K562 (cell line): ENCODE results near the gene MVD. TPM values are rescaled to one million over a fixed set of nuclear protein-coding genes. Genes with fewer than 3 reads are reported as not detected.

Source experiments
- ATAC-seq: fragments of 200-7000 bp; cut with Tn5 transposase; 3 replicates; pipeline ENCODE4 v1.9.1; 2020; ENCODE audit warnings: moderate library complexity
- BruUV-seq: library from RNA; stranded (reverse); fragments of 400-500 nt; replicated peaks from 2 replicates; lab custom pipeline; 2021; lab: Mats Ljungman, UMichigan
- CTCF ChIA-PET: fragments of 300-600 bp; formaldehyde crosslinking; extraction: SDS; loops from one replicate; lab custom pipeline; 2021; ENCODE audit warnings: low intra/inter-chr PET ratio; lab: Yijun Ruan, JAX
- POLR2A ChIA-PET: fragments of 300-600, 350-650 bp; sonication (Branson Sonifier 250); formaldehyde crosslinking; extraction: SDS; loops from one replicate; lab custom pipeline; 2021; ENCODE audit warnings: antibody characterized with exemption, inconsistent platforms; lab: Yijun Ruan, JAX
- DNase-seq, 4 experiments: peaks; one replicate each; pipeline versions ENCODE4 v3.0.0 to v3.0.0-alpha.2; 2011 to 2018; ENCODE audit warnings: low spot score in 3 of 4, mixed read lengths in 3 of 4; ENCODE audit errors: extremely low read depth in 1 of 4
- FAIRE-seq: peaks from 2 replicates; lab custom pipeline; 2011; peaks lifted over from hg19 to GRCh38; lab: Jason Lieb, UNC
- H2AFZ ChIP-seq: 2 replicates; pipeline ENCODE4 v1.6.0; 2011; ENCODE audit warnings: low read depth, low read length, control low read depth, inconsistent platforms
- H3K27ac ChIP-seq: fragments of 200-600 bp; 3 replicates; pipeline ENCODE4 v1.8.0; 2011; ENCODE audit warnings: low read depth, mild to moderate bottlenecking, control low read depth, inconsistent platforms, low read length, moderate library complexity, mixed read lengths; ENCODE audit errors: extremely low read depth
- H3K27me3 ChIP-seq, 2 experiments: fragments of 300-600 bp in 1 of 2; 2 replicates in 1 of 2; 3 replicates in 1 of 2; pipeline versions ENCODE4 v1.6.0 to v1.8.0; 2011; ENCODE audit warnings: inconsistent platforms in 2 of 2, low read length in 2 of 2, mild to moderate bottlenecking in 1 of 2, mixed read lengths in 1 of 2, moderate library complexity in 1 of 2; ENCODE audit not compliant: control insufficient read depth in 2 of 2, insufficient read depth in 2 of 2
- H3K36me3 ChIP-seq: fragments of 300-600 bp; 3 replicates; pipeline ENCODE4 v1.8.0; 2011; ENCODE audit warnings: mild to moderate bottlenecking, low read length, inconsistent platforms; ENCODE audit not compliant: control insufficient read depth, insufficient read depth
- H3K4me1 ChIP-seq, 2 experiments: fragments of 200-600 bp in 1 of 2; replicated peaks in 1 of 2; 2 replicates in 1 of 2; 3 replicates in 1 of 2; pipeline versions ENCODE4 v1.5.1 to v1.8.0; 2011; ENCODE audit warnings: inconsistent platforms in 2 of 2, low read length in 2 of 2, mild to moderate bottlenecking in 1 of 2, mixed read lengths in 1 of 2, moderate library complexity in 1 of 2; ENCODE audit not compliant: control insufficient read depth in 2 of 2, insufficient read depth in 2 of 2
- H3K4me2 ChIP-seq: 2 replicates; pipeline ENCODE4 v1.6.1; 2011; ENCODE audit warnings: low read length, control low read depth, inconsistent platforms, mixed read lengths; ENCODE audit not compliant: insufficient read depth
- H3K4me3 ChIP-seq: fragments of 200-600 bp; sonication (generic), shearing (Covaris generic); 2 replicates; pipeline ENCODE4 v1.5.1; 2016; ENCODE audit warnings: control low read depth, inconsistent platforms
- H3K79me2 ChIP-seq: fragments of 200-600 bp; 3 replicates; pipeline ENCODE4 v1.8.0; 2011; ENCODE audit warnings: low read length, inconsistent platforms; ENCODE audit not compliant: control insufficient read depth, insufficient read depth
- H3K9ac ChIP-seq, 2 experiments: 2 replicates each; pipeline versions ENCODE4 v1.6.0 to v1.6.1; 2011; ENCODE audit warnings: low read depth in 2 of 2, low read length in 2 of 2, control low read depth in 1 of 2, inconsistent platforms in 1 of 2, mild to moderate bottlenecking in 1 of 2, mixed read lengths in 1 of 2; ENCODE audit not compliant: insufficient read depth in 1 of 2
- H3K9me1 ChIP-seq: one replicate; pipeline ENCODE4 v1.6.0; 2011; ENCODE audit warnings: inconsistent platforms, mild to moderate bottlenecking, low read length, moderate library complexity; ENCODE audit not compliant: control insufficient read depth, insufficient read depth
- H3K9me3 ChIP-seq: replicated peaks from 2 replicates; pipeline ENCODE4 v1.5.1; 2011; ENCODE audit warnings: low read depth, low read length, inconsistent platforms; ENCODE audit not compliant: control insufficient read depth, insufficient read depth
- H4K20me1 ChIP-seq: replicated peaks from 2 replicates; pipeline ENCODE4 v1.6.1; 2011; ENCODE audit warnings: low read length, inconsistent platforms, mixed read lengths; ENCODE audit not compliant: control insufficient read depth, insufficient read depth
- ADNP ChIP-seq: fragments of 200-800 bp; sonication (Bioruptor generic); IDR thresholded peaks from 2 replicates; pipeline ENCODE4 v1.6.1; 2016; ENCODE audit warnings: missing genetic modification characterization, missing compliant biosample characterization
- CBFB ChIP-seq: sonication (generic); formaldehyde crosslinking; IDR thresholded peaks from 2 replicates; pipeline ENCODE4 v1.4.0; 2020; ENCODE audit warnings: mild to moderate bottlenecking, missing genetic modification reagents
- ELF1 ChIP-seq: fragments of 200-800 bp; sonication (Bioruptor generic); IDR thresholded peaks from 2 replicates; pipeline ENCODE4 v1.6.1; 2016; ENCODE audit warnings: missing genetic modification characterization, missing compliant biosample characterization
- NFRKB ChIP-seq: fragments of 450-650 bp; IDR thresholded peaks from 2 replicates; pipeline ENCODE4 v1.6.1; 2016; ENCODE audit warnings: low read depth
- RHOXF2B ChIP-seq: fragments of 250-450 bp; sonication (Bioruptor Pico); conservative IDR thresholded peaks from 2 replicates; pipeline ENCODE4 v1.5.1; 2021
- RUNX1 ChIP-seq: sonication (generic); IDR thresholded peaks from 2 replicates; pipeline ENCODE4 v1.6.1; 2016; ENCODE audit warnings: antibody characterized with exemption, low read depth
- TAL1 ChIP-seq: fragments of 450-650 bp; IDR thresholded peaks from 2 replicates; pipeline ENCODE4 v1.6.1; 2016; ENCODE audit warnings: mild to moderate bottlenecking
- TRIM25 ChIP-seq: fragments of 450-650 bp; IDR thresholded peaks from 2 replicates; pipeline ENCODE4 v1.7.0; 2016; ENCODE audit warnings: borderline replicate concordance
- TSC22D4 ChIP-seq: fragments of 450-650 bp; IDR thresholded peaks from 2 replicates; pipeline ENCODE4 v1.6.1; 2016; ENCODE audit warnings: missing genetic modification characterization, missing biosample characterization, control low read depth
- ZBTB11 ChIP-seq, 3 experiments: fragments of 200-800 bp in 1 of 3; fragments of 250-450 bp in 1 of 3; fragments of 450-650 bp in 1 of 3; sonication (Bioruptor Pico) in 1 of 3; sonication (Bioruptor generic) in 1 of 3; formaldehyde crosslinking in 1 of 3; IDR thresholded peaks; 2 replicates each; pipeline versions ENCODE4 v1.6.1 to v1.8.0; 2016 to 2022; ENCODE audit warnings: mild to moderate bottlenecking in 2 of 3, missing genetic modification characterization in 2 of 3, missing compliant biosample characterization in 1 of 3, moderate library complexity in 1 of 3
- ZNF384 ChIP-seq: IDR thresholded peaks from 2 replicates; pipeline ENCODE4 v1.6.1; 2012; ENCODE audit warnings: low read depth, low read length, improper control_type of control experiment
- ZNF79 ChIP-seq: fragments of 250-450 bp; sonication (Bioruptor Pico); IDR thresholded peaks from 2 replicates; pipeline ENCODE4 v1.4.0; 2020; ENCODE audit warnings: low read depth, mild to moderate bottlenecking, moderate library complexity
- WGBS: fragments of 100-300 bp; shearing (Covaris generic); methylation state at CpG from one replicate; pipeline ENCODE4 v1.1.6; 2016; ENCODE audit warnings: low coverage, mixed read lengths; ENCODE audit not compliant: insufficient coverage; ENCODE audit errors: missing lambda C conversion rate; 5-methylcytosine and 5-hydroxymethylcytosine counted together
- in situ Hi-C: fragments of 300-500 bp; cut with MboI; formaldehyde crosslinking; loops from 4 replicates; pipeline ENCODE4 v1.15.0; 2018; ENCODE audit warnings: inconsistent platforms, mixed read lengths
- intact Hi-C: fragments of 100-400 bp; cut with micrococcal nuclease; formaldehyde crosslinking; loops from 2 replicates; pipeline ENCODE4 v1.14.2; 2022
- polyA plus RNA-seq, 8 experiments: library from polyadenylated mRNA; depleted of rRNA in 4 of 8; stranded (reverse) in 5 of 8; unstranded in 3 of 8; fragments of >200 nt; fragmentation: Nextera tagmentation in 2 of 8; fragmentation: Illumina TruSeq in 1 of 8; extraction: Ambion mirVana in 2 of 8; extraction: Trizol in 1 of 8; gene quantifications; 2 replicates each; pipeline versions ENCODE4 v1.2.1 to v1.2.3, GENCODE V29; 2011 to 2014; ENCODE audit warnings: inconsistent platforms in 1 of 8, missing spikeins in 1 of 8
- total RNA-seq, 7 experiments: library from RNA; depleted of rRNA in 6 of 7; stranded (reverse); fragments of >200 nt in 6 of 7; fragmentation: Illumina TruSeq in 2 of 7; extraction: Trizol in 2 of 7; gene quantifications; 2 replicates each; pipeline versions ENCODE4 v1.2.1 to v1.2.3, GENCODE V29; 2011 to 2021; ENCODE audit warnings: low replicate concordance in 1 of 7
- TF ChIP-seq, protein P1 (sequence below), 3 experiments: IDR thresholded peaks in 2 of 3; conservative IDR thresholded peaks in 1 of 3; 2 replicates each; pipeline ENCODE4 v1.5.1; 2011 to 2012; ENCODE audit warnings: low read length in 3 of 3, mild to moderate bottlenecking in 3 of 3, control low read depth in 2 of 3, improper control_type of control experiment in 1 of 3, inconsistent platforms in 1 of 3, low read depth in 1 of 3, mixed read lengths in 1 of 3, moderate library complexity in 1 of 3; ENCODE audit not compliant: insufficient read depth in 2 of 3

MVD gene
- total and polyA plus RNA-seq, 9 of the 15 experiments (the other 6 are each of a cell fraction or from before 2014, with no cell fraction given): 12.2 to 141 (median 45.3) TPM

DNA sequence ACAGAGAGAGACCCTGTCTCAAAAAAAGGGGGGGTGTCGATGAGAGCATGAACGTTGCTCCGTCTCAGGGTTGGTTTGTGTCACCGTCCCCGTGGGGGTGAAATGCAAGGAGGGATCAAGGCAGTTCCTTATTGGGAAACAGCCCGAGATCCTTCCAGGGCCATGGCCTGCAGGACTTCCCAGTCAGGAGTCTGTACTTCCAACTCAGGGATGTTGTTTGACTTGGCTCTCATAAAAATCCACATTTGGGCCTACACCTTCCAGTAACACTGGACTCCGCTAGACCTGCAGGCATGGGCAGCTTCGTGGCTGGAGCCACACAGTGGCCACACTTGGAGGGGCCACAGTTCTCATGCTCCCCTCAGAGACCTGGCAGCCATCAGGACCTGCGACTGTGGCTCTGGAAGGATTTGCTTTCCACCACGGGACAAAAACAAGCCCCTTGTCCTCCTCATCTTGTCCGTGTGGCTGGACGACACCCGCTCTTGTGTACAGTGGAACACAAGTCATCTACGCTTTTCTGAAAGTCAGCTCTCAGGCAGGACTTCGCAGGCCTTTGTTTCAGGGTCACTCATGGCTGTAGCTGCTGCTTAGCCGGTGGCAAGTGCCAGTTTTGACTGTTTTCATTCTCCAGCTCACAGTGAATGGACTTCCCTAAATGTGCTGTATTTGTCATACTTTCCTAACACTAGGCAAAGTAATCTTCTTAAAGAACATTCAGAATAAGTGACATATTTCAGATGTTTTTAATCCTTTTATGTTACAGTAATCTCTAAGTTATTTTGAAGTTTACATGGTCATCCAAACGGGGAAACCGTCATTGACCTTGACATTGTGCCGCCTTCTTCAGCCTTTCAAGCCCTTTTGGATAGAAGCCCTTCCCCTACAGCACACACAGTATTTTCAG is 48.7 kb downstream of the MVD start:
- BruUV-seq: no TSS peak
- WGBS: 83% methylated on average over 19 of the region's 19 CpGs
- H3K27me3 ChIP-seq: no peaks in the 10 kb centered on the region
- POLR2A ChIA-PET: no interaction called here
- H3K79me2 ChIP-seq: peaks cover 46% of the 10 kb centered on the region
- in situ Hi-C loops: no loop called here
- intact Hi-C loops: no loop called here
- CTCF ChIA-PET: no interaction called here
- ATAC-seq (no peak), DNase-seq (no peak), FAIRE-seq (peak; percentile 44)
- H3K9me1 ChIP-seq: peaks cover 15% of the 10 kb centered on the region
- no peak overlapping the region for H3K4me2 ChIP-seq
- H4K20me1 ChIP-seq: peaks cover 26% of the 10 kb centered on the region; the same call in 1 of the 2 replicates
- H3K4me1 ChIP-seq: peaks cover 24 to 42% of the 10 kb centered on the region in 2 experiments; a peak in 4 of 5 replicates
- no peak overlapping the region for H2AFZ ChIP-seq
- no peaks in the 10 kb centered on the region for H3K9me3 ChIP-seq
- H3K27ac ChIP-seq: no peak overlapping the region
- peak overlapping the region in 1 of 2 experiments; percentile 6; a peak in 1 of 4 replicates for H3K9ac ChIP-seq
- H3K36me3 ChIP-seq: peaks cover 89% of the 10 kb centered on the region; the same call in 2 of the 3 replicates
- no peak overlapping the region for H3K4me3 ChIP-seq
- TF ChIP-seq RUNX1 (no peak), TSC22D4 (tag) (no peak), ZNF79 (CRISPR knock-in tag) (no peak), RHOXF2B (CRISPR knock-in tag) (no peak), ADNP (tag) (no peak), ELF1 (tag) (no peak), ZBTB11 (CRISPR knock-in tag; IDR thresholded peaks at IDR 0.05) (no peak), TRIM25 (no peak), ZNF384 (no peak), NFRKB (no peak), TAL1 (no peak), CBFB (no peak)
- TF ChIP-seq, protein P1, sequence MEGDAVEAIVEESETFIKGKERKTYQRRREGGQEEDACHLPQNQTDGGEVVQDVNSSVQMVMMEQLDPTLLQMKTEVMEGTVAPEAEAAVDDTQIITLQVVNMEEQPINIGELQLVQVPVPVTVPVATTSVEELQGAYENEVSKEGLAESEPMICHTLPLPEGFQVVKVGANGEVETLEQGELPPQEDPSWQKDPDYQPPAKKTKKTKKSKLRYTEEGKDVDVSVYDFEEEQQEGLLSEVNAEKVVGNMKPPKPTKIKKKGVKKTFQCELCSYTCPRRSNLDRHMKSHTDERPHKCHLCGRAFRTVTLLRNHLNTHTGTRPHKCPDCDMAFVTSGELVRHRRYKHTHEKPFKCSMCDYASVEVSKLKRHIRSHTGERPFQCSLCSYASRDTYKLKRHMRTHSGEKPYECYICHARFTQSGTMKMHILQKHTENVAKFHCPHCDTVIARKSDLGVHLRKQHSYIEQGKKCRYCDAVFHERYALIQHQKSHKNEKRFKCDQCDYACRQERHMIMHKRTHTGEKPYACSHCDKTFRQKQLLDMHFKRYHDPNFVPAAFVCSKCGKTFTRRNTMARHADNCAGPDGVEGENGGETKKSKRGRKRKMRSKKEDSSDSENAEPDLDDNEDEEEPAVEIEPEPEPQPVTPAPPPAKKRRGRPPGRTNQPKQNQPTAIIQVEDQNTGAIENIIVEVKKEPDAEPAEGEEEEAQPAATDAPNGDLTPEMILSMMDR (IDR thresholded peaks at IDR 0.05 in 2 of 3, conservative IDR thresholded peaks at IDR 0.05 in 1 of 3; ENCODE audit: insufficient read depth in 2 of 3, low read depth in 1 of 3, low read length in 3 of 3): no peak
